NB4 (cell line): ENCODE measurements around the gene CGNL1.
A peak's percentile ranks its signal among the peaks of the same experiment; 100 is the strongest.

Experiments used
- DNase-seq: peaks from one replicate; pipeline ENCODE4 v3.0.0; 2010; ENCODE audit warnings: low read depth
- H3K4me3 ChIP-seq: one replicate; pipeline ENCODE4 v1.5.1; 2011; ENCODE audit warnings: mild to moderate bottlenecking, low read depth, low read length, moderate library complexity
- CTCF ChIP-seq: IDR thresholded peaks from one replicate; pipeline ENCODE4 v1.5.1; 2012; ENCODE audit warnings: low read depth, low read length
- MYC ChIP-seq: IDR thresholded peaks from 2 replicates; pipeline ENCODE4 v1.6.1; 2011; ENCODE audit warnings: low read depth, low read length
- POLR2A ChIP-seq: IDR thresholded peaks from 2 replicates; pipeline ENCODE4 v1.6.1; 2011; ENCODE audit warnings: mild to moderate bottlenecking; ENCODE audit not compliant: insufficient read length; ENCODE audit errors: extremely low read depth
- TF ChIP-seq, protein P1 (sequence below): IDR thresholded peaks from 2 replicates; pipeline ENCODE4 v1.6.1; 2011; ENCODE audit warnings: low read depth, low read length

Gene CGNL1

GRCh38 chr15:57330619-57331340 lies 45.5 kb upstream of the CGNL1 start:
- H3K4me3 ChIP-seq, result no peak overlapping the region
- TF ChIP-seq POLR2A, result no peak
- TF ChIP-seq, protein P1, sequence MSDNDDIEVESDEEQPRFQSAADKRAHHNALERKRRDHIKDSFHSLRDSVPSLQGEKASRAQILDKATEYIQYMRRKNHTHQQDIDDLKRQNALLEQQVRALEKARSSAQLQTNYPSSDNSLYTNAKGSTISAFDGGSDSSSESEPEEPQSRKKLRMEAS, result no peak
- TF ChIP-seq CTCF, result no peak
- no peak for TF ChIP-seq MYC
- no peak for DNase-seq

- H3K4me3 ChIP-seq, result no peak overlapping the region
- DNase-seq, result no peak
- TF ChIP-seq, protein P1, result no peak
- TF ChIP-seq CTCF (no peak), MYC (no peak), POLR2A (no peak)
Observed at GRCh38 chr15:57332326-57332725, 44.0 kb upstream of the CGNL1 start.

GRCh38 chr15:57333487-57333886 lies 42.8 kb upstream of the CGNL1 start:
- DNase-seq, result no peak
- TF ChIP-seq MYC, result no peak
- no peak overlapping the region for H3K4me3 ChIP-seq

DNA sequence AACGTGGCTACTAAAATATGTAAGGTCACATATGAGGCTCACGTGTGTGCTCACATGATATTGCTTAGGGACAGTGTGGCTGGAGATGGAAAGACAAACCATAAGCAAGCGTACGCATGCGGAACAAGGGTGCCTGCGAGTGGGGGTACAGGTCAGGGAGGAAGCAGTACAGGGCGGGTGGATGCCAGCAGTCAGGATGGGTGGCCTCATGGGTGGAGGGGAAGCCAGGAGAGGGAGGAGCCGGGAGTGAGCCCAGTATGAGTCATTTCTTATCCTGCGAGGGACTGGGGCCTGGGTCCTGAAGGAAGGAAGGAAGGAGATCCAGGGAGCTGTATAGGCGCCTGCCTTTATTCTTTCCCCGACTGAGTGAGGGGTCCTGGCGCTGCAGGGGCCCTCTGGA lies 42.0 kb upstream of the CGNL1 start:
- no peak overlapping the region for H3K4me3 ChIP-seq
- TF ChIP-seq CTCF (no peak), MYC (no peak), POLR2A (no peak)
- TF ChIP-seq, protein P1, result no peak
- peak; percentile 22 for DNase-seq

DNA sequence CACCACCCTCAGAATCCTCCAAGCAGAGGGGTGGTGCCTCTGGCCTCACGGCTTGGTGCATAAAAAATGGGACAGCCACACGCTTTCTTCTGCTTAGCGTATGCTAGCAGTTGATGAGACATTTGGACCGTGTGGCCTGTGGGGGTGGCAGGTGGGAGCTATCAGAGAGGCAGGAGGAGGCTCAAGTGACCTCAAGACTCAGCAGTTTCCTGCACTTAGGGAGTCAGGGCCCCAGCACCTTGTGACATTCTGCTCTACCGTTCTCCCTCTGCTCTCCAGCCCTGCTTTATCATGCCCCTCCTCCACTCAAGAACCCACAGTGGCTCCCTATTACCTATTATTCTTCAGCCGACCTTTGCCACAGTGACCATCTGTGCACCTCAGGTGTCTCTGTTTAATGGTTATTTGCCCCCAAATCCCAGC lies 41.0 kb upstream of the CGNL1 start:
- H3K4me3 ChIP-seq, result no peak overlapping the region
- no peak for TF ChIP-seq POLR2A
- TF ChIP-seq MYC, result no peak
- TF ChIP-seq, protein P1, result 0 out of 2 replicates have a peak, but pooled peaks have one; percentile 6
- no peak for TF ChIP-seq CTCF
- DNase-seq, result peak; percentile 22

GRCh38 chr15:57335719-57336118 lies 40.6 kb upstream of the CGNL1 start:
- no peak for TF ChIP-seq CTCF
- DNase-seq, result no peak
- H3K4me3 ChIP-seq, result no peak overlapping the region
